ENCODE data around the gene ADGRL3.

The ADGRL3 gene

GRCh38 chr4:62118558-62118957 lies 918.4 kb downstream of the ADGRL3 start:
- DNase-seq (ENCODE audit: low spot score), result no peak

GRCh38 chr4:62119195-62119594 lies 919.1 kb downstream of the ADGRL3 start:
- DNase-seq (ENCODE audit: low spot score), result no peak

- DNase-seq (ENCODE audit: low spot score), result no peak
These were observed 926.1 kb downstream of the ADGRL3 start for GRCh38 chr4:62126064-62126732.
